ENCODE measurements around the gene FMN2. TPM values are rescaled to one million over a fixed set of nuclear protein-coding genes. Genes with fewer than 3 reads are reported as not detected.

FMN2 gene
- total RNA-seq, 1 donor from 2014 or later = 13.2 TPM

DNA sequence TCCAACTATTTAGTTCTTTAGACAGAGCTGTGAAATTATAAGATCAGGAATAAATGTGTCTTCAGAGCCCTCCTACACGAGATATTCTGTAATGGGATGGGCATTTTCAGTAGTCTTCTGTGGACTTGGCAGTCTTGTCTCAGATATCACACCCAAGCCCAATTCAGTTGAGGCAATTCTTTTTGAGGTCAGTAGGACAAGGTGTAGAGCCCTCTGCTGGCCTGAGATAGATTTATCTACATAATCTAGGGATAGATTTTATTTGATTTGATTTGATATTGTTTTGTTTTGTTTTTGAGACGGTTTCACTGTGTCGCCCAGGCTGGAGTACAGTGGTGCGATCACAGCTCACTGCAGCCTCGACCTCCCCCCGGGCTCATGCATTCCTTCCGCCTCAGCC lies 77.5 kb downstream of the FMN2 start:
- TF ChIP-seq, protein P1, sequence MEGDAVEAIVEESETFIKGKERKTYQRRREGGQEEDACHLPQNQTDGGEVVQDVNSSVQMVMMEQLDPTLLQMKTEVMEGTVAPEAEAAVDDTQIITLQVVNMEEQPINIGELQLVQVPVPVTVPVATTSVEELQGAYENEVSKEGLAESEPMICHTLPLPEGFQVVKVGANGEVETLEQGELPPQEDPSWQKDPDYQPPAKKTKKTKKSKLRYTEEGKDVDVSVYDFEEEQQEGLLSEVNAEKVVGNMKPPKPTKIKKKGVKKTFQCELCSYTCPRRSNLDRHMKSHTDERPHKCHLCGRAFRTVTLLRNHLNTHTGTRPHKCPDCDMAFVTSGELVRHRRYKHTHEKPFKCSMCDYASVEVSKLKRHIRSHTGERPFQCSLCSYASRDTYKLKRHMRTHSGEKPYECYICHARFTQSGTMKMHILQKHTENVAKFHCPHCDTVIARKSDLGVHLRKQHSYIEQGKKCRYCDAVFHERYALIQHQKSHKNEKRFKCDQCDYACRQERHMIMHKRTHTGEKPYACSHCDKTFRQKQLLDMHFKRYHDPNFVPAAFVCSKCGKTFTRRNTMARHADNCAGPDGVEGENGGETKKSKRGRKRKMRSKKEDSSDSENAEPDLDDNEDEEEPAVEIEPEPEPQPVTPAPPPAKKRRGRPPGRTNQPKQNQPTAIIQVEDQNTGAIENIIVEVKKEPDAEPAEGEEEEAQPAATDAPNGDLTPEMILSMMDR (conservative IDR thresholded peaks at IDR 0.05) = peak; percentile 30
- H3K36me3 Mint-ChIP-seq (ENCODE audit: low read depth) = peaks cover 9% of the 10 kb centered on the region
- no peak overlapping the region for H3K27ac Mint-ChIP-seq (ENCODE audit: unreplicated experiment)
- no peaks in the 10 kb centered on the region for H3K27me3 Mint-ChIP-seq (ENCODE audit: low read depth)
- H3K4me1 Mint-ChIP-seq = no peaks in the 10 kb centered on the region
- no peak for DNase-seq (ENCODE audit: low read depth, low spot score)
- no peaks in the 10 kb centered on the region for H3K9me3 Mint-ChIP-seq
- no peak overlapping the region for H3K4me3 Mint-ChIP-seq

DNA sequence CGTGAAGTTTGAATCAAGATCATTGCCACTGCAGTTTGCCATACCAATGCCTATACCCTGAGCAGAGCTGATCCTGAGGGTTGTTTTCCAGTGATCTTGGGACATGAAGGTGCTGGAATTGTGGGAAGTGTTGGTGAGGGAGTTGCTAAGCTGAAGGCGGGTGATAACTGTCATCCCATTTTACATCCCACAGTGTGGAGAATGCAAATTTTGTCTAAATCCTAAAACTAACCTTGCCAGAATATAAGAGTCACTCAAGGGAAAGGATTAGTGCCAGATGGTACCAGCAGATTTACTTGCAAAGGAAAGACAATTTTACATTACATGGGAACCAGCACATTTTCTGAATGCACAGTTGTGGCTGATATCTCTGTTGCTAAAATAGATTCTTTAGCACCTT lies 78.6 kb downstream of the FMN2 start:
- TF ChIP-seq, protein P1 (conservative IDR thresholded peaks at IDR 0.05) = no peak
- Mint-ChIP-seq H3K27ac (ENCODE audit: unreplicated experiment) (peak overlapping the region; percentile 57), H3K4me1 (no peaks in the 10 kb centered on the region), H3K9me3 (no peaks in the 10 kb centered on the region), H3K36me3 (ENCODE audit: low read depth) (peaks cover 3% of the 10 kb centered on the region), H3K27me3 (ENCODE audit: low read depth) (no peaks in the 10 kb centered on the region), H3K4me3 (no peak overlapping the region)
- no peak for DNase-seq (ENCODE audit: low read depth, low spot score)

DNA sequence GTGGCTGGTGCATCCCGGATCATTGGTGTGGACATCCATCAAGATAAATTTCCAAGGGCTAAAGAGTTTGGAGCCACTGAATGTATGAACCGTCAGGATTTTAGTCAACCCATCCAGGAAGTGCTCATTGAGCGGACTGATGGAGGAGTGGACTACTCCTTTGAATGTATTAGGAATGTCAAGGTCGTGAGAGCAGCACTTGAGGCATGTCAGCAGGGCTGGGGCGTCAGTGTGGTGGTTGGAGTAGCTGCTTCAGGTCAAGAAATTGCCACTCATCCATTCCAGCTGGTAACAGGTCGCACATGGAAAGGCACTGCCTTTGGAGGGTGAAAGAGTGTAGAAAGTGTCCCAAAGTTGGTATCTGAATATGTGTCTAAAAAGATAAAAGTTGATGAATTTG lies 79.1 kb downstream of the FMN2 start:
- DNase-seq (ENCODE audit: low read depth, low spot score) = no peak
- Mint-ChIP-seq H3K36me3 (ENCODE audit: low read depth) (no peaks in the 10 kb centered on the region), H3K4me3 (no peak overlapping the region), H3K27me3 (ENCODE audit: low read depth) (no peaks in the 10 kb centered on the region), H3K4me1 (no peaks in the 10 kb centered on the region), H3K9me3 (no peaks in the 10 kb centered on the region), H3K27ac (ENCODE audit: unreplicated experiment) (no peak overlapping the region)
- TF ChIP-seq, protein P1 (conservative IDR thresholded peaks at IDR 0.05) = no peak

DNA sequence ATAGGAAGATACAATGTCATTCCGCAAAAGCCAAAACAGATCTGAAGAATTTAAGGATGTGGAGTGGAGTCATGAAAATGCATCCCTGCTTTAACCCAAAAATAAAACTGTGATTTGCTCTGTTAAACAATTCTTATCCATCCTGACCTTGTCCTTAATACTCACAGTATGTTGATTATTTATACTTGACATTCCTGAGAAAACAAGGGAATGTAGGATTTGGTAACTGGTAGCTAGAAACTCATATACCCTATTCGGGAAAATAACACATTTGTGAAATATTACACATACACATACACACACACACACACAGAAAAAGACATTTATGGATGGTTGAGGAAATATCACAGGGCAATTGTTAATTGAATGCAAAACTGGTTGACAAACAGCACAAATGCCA lies 80.2 kb downstream of the FMN2 start:
- Mint-ChIP-seq H3K4me1 (no peaks in the 10 kb centered on the region), H3K4me3 (no peak overlapping the region), H3K27me3 (ENCODE audit: low read depth) (no peaks in the 10 kb centered on the region), H3K9me3 (no peaks in the 10 kb centered on the region), H3K36me3 (ENCODE audit: low read depth) (no peaks in the 10 kb centered on the region), H3K27ac (ENCODE audit: unreplicated experiment) (no peak overlapping the region)
- TF ChIP-seq, protein P1 (conservative IDR thresholded peaks at IDR 0.05) = no peak
- no peak for DNase-seq (ENCODE audit: low read depth, low spot score)

DNA sequence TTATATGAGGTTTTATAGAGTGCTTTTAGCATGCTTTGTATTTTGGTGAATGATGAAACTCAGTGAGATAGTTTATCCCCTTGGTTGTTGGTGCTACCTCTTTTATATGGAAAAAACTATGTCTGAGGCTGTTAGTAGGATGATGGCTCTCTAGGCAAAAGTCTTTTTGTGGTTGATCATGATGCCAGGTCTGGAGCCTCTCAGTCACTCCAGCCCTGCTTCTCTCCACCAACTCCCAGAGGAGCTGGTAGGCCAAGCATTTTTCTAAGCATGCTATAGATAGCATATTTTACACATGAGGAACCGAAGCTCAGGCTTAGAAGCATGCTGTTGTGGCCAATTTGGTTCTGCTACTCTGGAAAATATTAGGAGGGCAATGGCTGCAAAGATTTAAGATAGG lies 82.2 kb downstream of the FMN2 start:
- H3K27me3 Mint-ChIP-seq (ENCODE audit: low read depth) = no peaks in the 10 kb centered on the region
- no peak overlapping the region for H3K4me3 Mint-ChIP-seq
- no peaks in the 10 kb centered on the region for H3K9me3 Mint-ChIP-seq
- no peaks in the 10 kb centered on the region for H3K4me1 Mint-ChIP-seq
- peaks cover 3% of the 10 kb centered on the region for H3K36me3 Mint-ChIP-seq (ENCODE audit: low read depth)
- TF ChIP-seq, protein P1 (conservative IDR thresholded peaks at IDR 0.05) = no peak
- H3K27ac Mint-ChIP-seq (ENCODE audit: unreplicated experiment) = no peak overlapping the region
- no peak for DNase-seq (ENCODE audit: low read depth, low spot score)

DNA sequence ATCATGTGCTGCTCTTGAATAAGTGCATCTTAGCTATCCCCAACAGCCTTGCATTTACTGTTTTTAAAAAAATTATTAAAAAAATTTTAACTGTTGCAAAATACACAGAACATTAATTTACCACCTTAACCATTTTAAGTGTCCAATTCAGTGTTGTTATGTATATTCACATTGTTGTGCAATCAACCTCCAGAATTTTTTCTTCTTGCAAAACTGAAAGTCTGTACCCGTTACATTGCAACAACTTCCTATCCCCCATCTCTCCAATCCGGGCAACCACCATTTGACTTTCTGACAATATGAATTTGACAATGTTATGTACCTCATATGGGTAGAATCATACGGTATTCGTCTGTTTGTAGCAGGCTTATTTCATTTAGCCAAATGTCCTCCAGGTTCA lies 83.1 kb downstream of the FMN2 start:
- TF ChIP-seq, protein P1 (conservative IDR thresholded peaks at IDR 0.05) = no peak
- H3K4me1 Mint-ChIP-seq = no peaks in the 10 kb centered on the region
- no peak overlapping the region for H3K27ac Mint-ChIP-seq (ENCODE audit: unreplicated experiment)
- H3K36me3 Mint-ChIP-seq (ENCODE audit: low read depth) = peaks cover 7% of the 10 kb centered on the region
- H3K27me3 Mint-ChIP-seq (ENCODE audit: low read depth) = no peaks in the 10 kb centered on the region
- no peak overlapping the region for H3K4me3 Mint-ChIP-seq
- no peaks in the 10 kb centered on the region for H3K9me3 Mint-ChIP-seq
- no peak for DNase-seq (ENCODE audit: low read depth, low spot score)
